Hepatocyte (in vitro differentiated cells): ENCODE measurements around the gene EXOC2. TPM values are rescaled to one million over a fixed set of nuclear protein-coding genes. Genes with fewer than 3 reads are reported as not detected.

Source experiments
- DNase-seq: peaks from one replicate; pipeline ENCODE4 v3.0.0-alpha.2; 2016; ENCODE audit warnings: low spot score
- H2AFZ ChIP-seq: fragments of 200-600 bp; sonication (generic); 2 replicates; pipeline ENCODE4 v1.6.0; 2016; ENCODE audit warnings: antibody characterized with exemption, mild to moderate bottlenecking
- H3K27ac ChIP-seq: fragments of 200-600 bp; sonication (generic); 2 replicates; pipeline ENCODE4 v1.5.1; 2016; ENCODE audit warnings: mild to moderate bottlenecking
- H3K27me3 ChIP-seq: fragments of 200-600 bp; sonication (generic); 2 replicates; pipeline ENCODE4 v1.6.1; 2016
- H3K36me3 ChIP-seq: fragments of 200-600 bp; sonication (generic); replicated peaks from 2 replicates; pipeline ENCODE4 v1.5.1; 2016; ENCODE audit warnings: low read depth; ENCODE audit not compliant: insufficient read depth
- H3K4me1 ChIP-seq: fragments of 200-600 bp; sonication (generic); 2 replicates; pipeline ENCODE4 v1.5.1; 2016; ENCODE audit warnings: mild to moderate bottlenecking, moderate library complexity; ENCODE audit not compliant: insufficient read depth
- H3K4me2 ChIP-seq: fragments of 200-600 bp; sonication (generic); 2 replicates; pipeline ENCODE4 v1.6.0; 2016
- H3K4me3 ChIP-seq: fragments of 200-600 bp; sonication (generic); 2 replicates; pipeline ENCODE4 v1.5.1; 2016; ENCODE audit warnings: mild to moderate bottlenecking
- H3K79me2 ChIP-seq: fragments of 200-600 bp; sonication (generic); 2 replicates; pipeline ENCODE4 v1.6.0; 2017; ENCODE audit warnings: mild to moderate bottlenecking
- H3K9me2 ChIP-seq: fragments of 200-600 bp; sonication (generic); replicated peaks from 2 replicates; pipeline ENCODE4 v1.6.0; 2017; ENCODE audit warnings: mild to moderate bottlenecking; ENCODE audit not compliant: insufficient read depth
- H3K9me3 ChIP-seq: fragments of 200-600 bp; sonication (generic); 2 replicates; pipeline ENCODE4 v1.5.1; 2016; ENCODE audit warnings: low read depth, mild to moderate bottlenecking
- H4K20me1 ChIP-seq: fragments of 200-600 bp; sonication (generic); 2 replicates; pipeline ENCODE4 v1.6.0; 2016; ENCODE audit warnings: mild to moderate bottlenecking; ENCODE audit not compliant: insufficient read depth, poor library complexity, severe bottlenecking
- CTCF ChIP-seq: fragments of 200-600 bp; sonication (generic); IDR thresholded peaks from 2 replicates; pipeline ENCODE4 v1.5.1; 2016; ENCODE audit warnings: antibody characterized with exemption, mild to moderate bottlenecking; ENCODE audit not compliant: poor library complexity
- EZH2 ChIP-seq: fragments of 200-600 bp; sonication (generic); IDR thresholded peaks from 2 replicates; pipeline ENCODE4 v1.6.1; 2016; ENCODE audit warnings: antibody characterized with exemption, mild to moderate bottlenecking, borderline replicate concordance
- EZH2phosphoT487 ChIP-seq: fragments of 200-600 bp; sonication (generic); IDR thresholded peaks from one replicate; pipeline ENCODE4 v1.6.1; 2018; ENCODE audit warnings: antibody characterized with exemption, mild to moderate bottlenecking, low read depth, moderate library complexity; ENCODE audit not compliant: unreplicated experiment, severe bottlenecking
- WGBS: methylation state at CpG from one replicate; pipeline ENCODE4 v1.1.6; 2016; ENCODE audit warnings: low lambda C conversion rate; ENCODE audit errors: missing lambda C conversion rate; 5-methylcytosine and 5-hydroxymethylcytosine counted together
- polyA plus RNA-seq: library from polyadenylated mRNA; unstranded; fragments of >200 nt; fragmentation: Nextera tagmentation; extraction: Ambion mirVana; gene quantifications from 2 replicates; pipeline ENCODE4 v1.2.1, GENCODE V29; 2016
- total RNA-seq: library from RNA; depleted of rRNA; stranded (reverse); fragments of >200 nt; gene quantifications from 2 replicates; pipeline ENCODE4 v1.2.3, GENCODE V29; 2014

Gene EXOC2
- total and polyA plus RNA-seq, 2 experiments from 2014 or later = 15.4 to 27.0 TPM

DNA sequence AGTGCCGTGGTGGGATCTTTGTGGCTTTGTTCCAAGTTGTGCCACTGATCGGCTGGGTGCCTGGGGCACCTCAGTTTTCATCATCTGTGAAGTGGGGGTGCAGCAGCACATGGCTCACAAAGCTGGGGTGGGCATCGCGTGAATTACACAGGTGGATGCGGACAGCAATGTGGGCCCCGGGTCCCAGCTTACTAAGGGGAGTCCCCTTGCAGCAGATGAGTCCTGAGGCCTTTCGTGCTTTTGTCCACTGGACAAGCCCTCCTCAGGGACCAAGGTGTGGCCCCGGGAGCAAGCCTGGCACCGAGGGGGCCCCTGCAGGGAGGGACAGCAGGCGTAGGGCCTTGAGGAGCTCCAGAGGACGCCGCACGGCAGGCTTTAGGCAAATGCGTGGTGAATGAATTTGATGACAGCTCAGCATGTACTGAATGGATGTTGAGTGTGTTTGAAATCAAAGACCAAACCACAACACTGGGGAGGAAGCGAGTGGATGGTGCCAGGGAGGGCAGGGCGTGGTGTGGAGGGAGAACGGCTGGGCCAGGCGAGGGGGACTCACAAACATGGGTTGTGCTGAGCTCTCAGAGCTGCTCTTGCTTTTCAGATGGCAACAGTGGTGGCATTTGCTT, 248.2 kb downstream of the EXOC2 start:
- DNase-seq = no peak
- no peaks in the 10 kb centered on the region for H3K9me2 ChIP-seq
- no peaks in the 10 kb centered on the region for H3K79me2 ChIP-seq
- WGBS = 89% methylated on average over 18 of the region's 18 CpGs
- no peaks in the 10 kb centered on the region for H4K20me1 ChIP-seq
- H3K4me2 ChIP-seq = no peak overlapping the region
- no peak overlapping the region for H3K27ac ChIP-seq
- no peak for TF ChIP-seq EZH2
- TF ChIP-seq EZH2phosphoT487 = no peak
- TF ChIP-seq CTCF = no peak
- H3K36me3 ChIP-seq = no peaks in the 10 kb centered on the region
- H3K4me3 ChIP-seq = no peak overlapping the region
- no peaks in the 10 kb centered on the region for H3K9me3 ChIP-seq
- no peaks in the 10 kb centered on the region for H3K4me1 ChIP-seq
- no peak overlapping the region for H2AFZ ChIP-seq
- no peaks in the 10 kb centered on the region for H3K27me3 ChIP-seq

DNA sequence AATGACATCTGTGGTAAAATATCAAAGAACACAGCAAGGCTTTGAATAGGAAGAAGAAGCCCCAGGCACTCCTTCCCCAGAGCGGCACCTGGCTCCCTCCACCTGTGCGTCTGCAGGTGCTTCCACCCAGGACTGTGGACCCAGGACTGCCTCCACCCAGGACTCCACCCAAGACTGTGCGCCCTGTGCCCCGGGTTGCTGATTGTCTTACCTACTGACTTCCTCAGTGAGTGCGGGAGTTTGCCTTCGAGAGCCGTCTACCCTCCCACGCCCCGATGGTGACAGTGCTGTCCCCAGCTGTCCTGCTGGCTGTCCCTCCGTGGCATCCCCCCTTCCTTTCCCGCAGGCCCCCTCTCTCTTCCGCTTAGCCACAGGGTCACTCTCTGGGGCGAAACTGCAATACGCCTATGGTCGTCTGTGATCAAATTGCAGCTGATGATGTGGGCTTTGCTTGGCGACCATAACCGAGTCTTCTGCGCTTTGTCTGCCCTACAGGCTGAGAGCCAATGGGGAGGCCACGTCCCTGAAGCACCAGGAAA, 249.2 kb downstream of the EXOC2 start:
- Histone ChIP-seq H3K9me2 (no peaks in the 10 kb centered on the region), H3K4me3 (no peak overlapping the region), H3K79me2 (no peaks in the 10 kb centered on the region), H2AFZ (no peak overlapping the region), H3K27ac (no peak overlapping the region), H3K4me2 (no peak overlapping the region), H3K9me3 (no peaks in the 10 kb centered on the region), H3K4me1 (no peaks in the 10 kb centered on the region), H3K27me3 (no peaks in the 10 kb centered on the region), H3K36me3 (no peaks in the 10 kb centered on the region), H4K20me1 (no peaks in the 10 kb centered on the region)
- no peak for DNase-seq
- WGBS = 90% methylated on average over 19 of the region's 19 CpGs
- TF ChIP-seq CTCF (no peak), EZH2phosphoT487 (no peak), EZH2 (no peak)

DNA sequence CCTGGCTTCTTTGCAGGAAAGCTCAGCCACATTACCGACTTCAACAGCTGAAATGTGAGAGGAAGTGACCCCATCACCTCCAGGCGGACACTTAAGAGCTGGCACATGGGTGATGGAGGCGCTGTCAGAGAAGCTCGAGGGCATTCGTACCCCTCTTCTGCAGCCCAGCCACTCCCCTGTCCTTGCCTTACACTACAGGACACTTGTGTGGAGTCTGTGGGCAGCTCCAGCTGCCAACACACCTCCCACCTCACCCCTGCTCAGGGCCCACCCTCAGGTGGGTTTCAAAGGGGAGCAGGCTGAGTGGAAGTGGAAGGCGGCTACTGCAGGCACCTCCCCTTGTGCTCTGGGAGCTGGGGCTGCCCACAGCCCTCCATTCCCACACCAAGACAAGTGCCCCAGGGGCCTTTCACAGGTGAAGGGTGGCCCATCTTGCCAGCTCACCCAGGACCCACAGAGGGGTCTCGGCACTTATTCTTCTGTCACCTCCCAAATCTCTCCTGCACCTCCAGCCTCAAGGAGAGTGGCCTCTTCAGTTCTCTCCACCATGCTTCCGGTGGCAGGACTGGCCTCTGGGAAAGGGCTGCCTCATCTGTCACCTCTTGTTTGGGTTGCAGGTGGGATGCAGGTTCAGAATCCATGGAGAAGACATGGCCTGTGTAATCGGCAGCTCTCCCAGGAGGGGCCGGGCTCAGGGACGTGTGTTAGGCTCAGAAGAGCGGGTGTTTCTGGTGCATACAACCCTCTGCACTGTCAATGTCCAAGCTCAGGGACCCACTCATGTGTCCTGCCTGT, 251.6 kb downstream of the EXOC2 start:
- H3K4me3 ChIP-seq = no peak overlapping the region
- no peaks in the 10 kb centered on the region for H3K9me3 ChIP-seq
- 85% methylated on average over 12 of the region's 12 CpGs for WGBS
- no peaks in the 10 kb centered on the region for H3K4me1 ChIP-seq
- H3K4me2 ChIP-seq = no peak overlapping the region
- no peaks in the 10 kb centered on the region for H3K9me2 ChIP-seq
- no peak overlapping the region for H2AFZ ChIP-seq
- no peaks in the 10 kb centered on the region for H4K20me1 ChIP-seq
- no peaks in the 10 kb centered on the region for H3K36me3 ChIP-seq
- no peaks in the 10 kb centered on the region for H3K27me3 ChIP-seq
- no peak for DNase-seq
- TF ChIP-seq CTCF = no peak
- no peak for TF ChIP-seq EZH2
- TF ChIP-seq EZH2phosphoT487 = no peak
- no peaks in the 10 kb centered on the region for H3K79me2 ChIP-seq
- no peak overlapping the region for H3K27ac ChIP-seq
